HG02870 (cell line): ENCODE measurements around the gene PHACTR3.
A peak's percentile ranks its signal among the peaks of the same experiment; 100 is the strongest.
"Not testable (repeated sequence)": the region's sequence is repeated elsewhere in the genome, so short reads cannot be mapped to it uniquely, and the experiment has no call there.

Source experiments
- ATAC-seq: cut with Tn5 transposase; IDR thresholded peaks from one replicate; pipeline ENCODE4 v1.9.1; 2021; ENCODE audit warnings: mild to moderate bottlenecking, moderate library complexity; ENCODE audit not compliant: unreplicated experiment

PHACTR3 gene

GRCh38 chr20:59836767-59837166, 232.4 kb downstream of the PHACTR3 start:
- ATAC-seq = no peak

GRCh38 chr20:59837623-59838394, 233.5 kb downstream of the PHACTR3 start:
- ATAC-seq = peak; percentile 79

GRCh38 chr20:59839400-59839799, 235.1 kb downstream of the PHACTR3 start:
- no peak for ATAC-seq

GRCh38 chr20:59845472-59845871, 241.1 kb downstream of the PHACTR3 start:
- no peak for ATAC-seq

- ATAC-seq = no peak
These were observed 243.8 kb downstream of the PHACTR3 start for GRCh38 chr20:59848182-59848581.

GRCh38 chr20:59850018-59850641, 245.8 kb downstream of the PHACTR3 start:
- ATAC-seq = no peak

GRCh38 chr20:59856526-59856925, 252.2 kb downstream of the PHACTR3 start:
- ATAC-seq = not testable (repeated sequence)

- ATAC-seq = not testable (repeated sequence)
These were observed 252.6 kb downstream of the PHACTR3 start for GRCh38 chr20:59856941-59857340.

GRCh38 chr20:59857966-59858365, 253.6 kb downstream of the PHACTR3 start:
- no peak for ATAC-seq

- no peak for ATAC-seq
These were observed 254.1 kb downstream of the PHACTR3 start for GRCh38 chr20:59858425-59858824.

GRCh38 chr20:59861401-59861800, 257.1 kb downstream of the PHACTR3 start:
- no peak for ATAC-seq

- ATAC-seq = no peak
These were observed 258.7 kb downstream of the PHACTR3 start for GRCh38 chr20:59863058-59863457.

- no peak for ATAC-seq
These were observed 260.4 kb downstream of the PHACTR3 start for GRCh38 chr20:59864726-59865125.

- no peak for ATAC-seq
These were observed 262.0 kb downstream of the PHACTR3 start for GRCh38 chr20:59866338-59866737.

- no peak for ATAC-seq
These were observed 266.8 kb downstream of the PHACTR3 start for GRCh38 chr20:59871096-59871495.

GRCh38 chr20:59873409-59873808, 269.1 kb downstream of the PHACTR3 start:
- ATAC-seq = no peak

- no peak for ATAC-seq
These were observed 275.9 kb downstream of the PHACTR3 start for GRCh38 chr20:59880198-59880597.

GRCh38 chr20:59884494-59884893, 280.2 kb downstream of the PHACTR3 start:
- no peak for ATAC-seq

GRCh38 chr20:59888050-59888449, 283.7 kb downstream of the PHACTR3 start:
- ATAC-seq = no peak

- ATAC-seq = not testable (repeated sequence)
These were observed 285.7 kb downstream of the PHACTR3 start for GRCh38 chr20:59890035-59890434.

- no peak for ATAC-seq
These were observed 287.2 kb downstream of the PHACTR3 start for GRCh38 chr20:59891581-59891980.

- no peak for ATAC-seq
These were observed 291.6 kb downstream of the PHACTR3 start for GRCh38 chr20:59895908-59896307.
